Measurements from ENCODE around the gene GTPBP8.
A peak's percentile ranks its signal among the peaks of the same experiment; 100 is the strongest.
"Not testable (repeated sequence)": the region's sequence is repeated elsewhere in the genome, so short reads cannot be mapped to it uniquely, and the experiment has no call there.

Gene GTPBP8

GRCh38 chr3:113002037-113002436 is 11.3 kb downstream of the GTPBP8 start:
- no peak for DNase-seq

- DNase-seq: peak; percentile 10
Observed at GRCh38 chr3:113002679-113003078, 11.9 kb downstream of the GTPBP8 start.

- DNase-seq: no peak
Observed at GRCh38 chr3:113005611-113006010, 14.8 kb downstream of the GTPBP8 start.

GRCh38 chr3:113006359-113007056 is 15.7 kb downstream of the GTPBP8 start:
- no peak for DNase-seq

- no peak for DNase-seq
Observed at GRCh38 chr3:113008117-113008516, 17.3 kb downstream of the GTPBP8 start.

GRCh38 chr3:113013593-113013992 is 22.8 kb downstream of the GTPBP8 start:
- no peak for DNase-seq

GRCh38 chr3:113018536-113019181 is 27.9 kb downstream of the GTPBP8 start:
- DNase-seq: peak; percentile 26

- DNase-seq: peak; percentile 91
Observed at GRCh38 chr3:113019182-113020137, 28.7 kb downstream of the GTPBP8 start.

GRCh38 chr3:113021471-113021870 is 30.7 kb downstream of the GTPBP8 start:
- DNase-seq: no peak

- no peak for DNase-seq
Observed at GRCh38 chr3:113034011-113034410, 43.2 kb downstream of the GTPBP8 start.

GRCh38 chr3:113035387-113035982 is 44.7 kb downstream of the GTPBP8 start:
- peak; percentile 60 for DNase-seq

- DNase-seq: no peak
Observed at GRCh38 chr3:113038328-113038727, 47.5 kb downstream of the GTPBP8 start.

GRCh38 chr3:113039546-113039945 is 48.8 kb downstream of the GTPBP8 start:
- no peak for DNase-seq

GRCh38 chr3:113040231-113040630 is 49.4 kb downstream of the GTPBP8 start:
- DNase-seq: no peak

- DNase-seq: no peak
Observed at GRCh38 chr3:113043686-113044085, 52.9 kb downstream of the GTPBP8 start.

GRCh38 chr3:113046186-113046965 is 55.6 kb downstream of the GTPBP8 start:
- DNase-seq: not testable (repeated sequence)

GRCh38 chr3:113051302-113051711 is 60.5 kb downstream of the GTPBP8 start:
- peak; percentile 88 for DNase-seq

Data from hematopoietic multipotent progenitor cell treated with erythropoietin and hydrocortisone succinate and interleukin-3 and kit ligand, for 8 days (in vitro differentiated cells).